ENCODE results near the gene GLRX5.
"Not testable (repeated sequence)": the region's sequence is repeated elsewhere in the genome, so short reads cannot be mapped to it uniquely, and the experiment has no call there.

Gene GLRX5

GRCh38 chr14:95577870-95578269 is 43.0 kb downstream of the GLRX5 start:
- Histone ChIP-seq H3K4me1 (ENCODE audit: low read length) (no peaks in the 10 kb centered on the region), H2AFZ (ENCODE audit: low read length) (no peak overlapping the region), H3K27ac (ENCODE audit: low read length) (no peak overlapping the region), H3K9me2 (replicated peaks; ENCODE audit: insufficient read depth, low read length) (no peaks in the 10 kb centered on the region), H3K36me3 (replicated peaks; ENCODE audit: insufficient read depth, low read length) (no peaks in the 10 kb centered on the region), H4K20me1 (ENCODE audit: insufficient read depth, low read length) (no peaks in the 10 kb centered on the region), H3K9me3 (replicated peaks; ENCODE audit: insufficient read depth, low read length) (no peaks in the 10 kb centered on the region), H3K9ac (ENCODE audit: low read length) (no peak overlapping the region), H3F3A (ENCODE audit: insufficient read depth, low read length) (no peaks in the 10 kb centered on the region), H3K4me3 (ENCODE audit: low read length) (no peak overlapping the region), H3K4me2 (ENCODE audit: low read depth, low read length) (no peak overlapping the region), H3K79me2 (ENCODE audit: low read length) (no peaks in the 10 kb centered on the region), H3K27me3 (replicated peaks; ENCODE audit: insufficient read depth, low read length) (no peaks in the 10 kb centered on the region)
- DNase-seq = no peak
- no peak for TF ChIP-seq EZH2phosphoT487 (IDR thresholded peaks at IDR 0.05; ENCODE audit: low read length)
- no peak for TF ChIP-seq CTCF (IDR thresholded peaks at IDR 0.05; ENCODE audit: low read length)
- no peak for TF ChIP-seq EZH2 (optimal IDR thresholded peaks at IDR 0.05; ENCODE audit: low read depth, low read length)

- not testable (repeated sequence) for H3K27ac ChIP-seq (ENCODE audit: low read length); H3K27me3 ChIP-seq (replicated peaks; ENCODE audit: insufficient read depth, low read length); DNase-seq; H4K20me1 ChIP-seq (ENCODE audit: insufficient read depth, low read length); H3K4me3 ChIP-seq (ENCODE audit: low read length); H3K79me2 ChIP-seq (ENCODE audit: low read length); H3K9me3 ChIP-seq (replicated peaks; ENCODE audit: insufficient read depth, low read length); H3F3A ChIP-seq (ENCODE audit: insufficient read depth, low read length); H3K4me2 ChIP-seq (ENCODE audit: low read depth, low read length); H3K9ac ChIP-seq (ENCODE audit: low read length); H3K4me1 ChIP-seq (ENCODE audit: low read length); H3K9me2 ChIP-seq (replicated peaks; ENCODE audit: insufficient read depth, low read length); H2AFZ ChIP-seq (ENCODE audit: low read length); H3K36me3 ChIP-seq (replicated peaks; ENCODE audit: insufficient read depth, low read length)
Observed at GRCh38 chr14:95583836-95584617, 49.2 kb downstream of the GLRX5 start.

DNA sequence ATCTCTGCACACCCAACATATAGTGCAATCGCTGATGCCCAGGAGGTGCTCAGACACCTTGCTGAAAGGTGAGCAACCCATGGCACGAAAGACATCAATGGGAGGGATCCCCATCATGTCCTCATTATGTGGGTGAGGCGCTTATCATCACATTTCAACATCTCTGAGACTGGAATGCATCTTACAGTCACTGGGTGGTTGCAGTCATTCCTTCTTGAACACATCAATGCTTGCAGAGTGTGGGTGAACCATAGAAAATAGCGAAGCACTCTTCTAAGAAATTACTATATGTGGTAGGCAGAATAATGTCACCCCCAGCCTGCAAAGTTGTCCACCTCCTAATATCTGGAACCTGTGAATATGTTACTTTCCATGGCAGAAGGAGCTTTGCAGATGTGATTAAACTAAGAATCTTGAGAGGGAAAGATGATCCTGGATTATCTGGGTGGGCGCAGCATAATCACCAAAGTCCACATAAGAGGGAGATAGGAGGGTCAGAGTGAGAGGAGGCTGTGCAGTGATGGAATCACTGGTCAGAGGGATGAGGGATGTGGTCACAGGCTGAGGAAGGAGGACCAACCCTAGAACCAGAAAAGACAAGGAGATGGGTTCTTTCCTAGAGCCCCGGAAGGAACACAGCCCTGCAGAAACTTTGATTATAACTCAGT is 51.2 kb downstream of the GLRX5 start:
- Histone ChIP-seq H3K9me2 (replicated peaks; ENCODE audit: insufficient read depth, low read length) (no peaks in the 10 kb centered on the region), H3K9me3 (replicated peaks; ENCODE audit: insufficient read depth, low read length) (no peaks in the 10 kb centered on the region), H3K27me3 (replicated peaks; ENCODE audit: insufficient read depth, low read length) (no peaks in the 10 kb centered on the region), H3K4me2 (ENCODE audit: low read depth, low read length) (no peak overlapping the region), H3K4me1 (ENCODE audit: low read length) (no peaks in the 10 kb centered on the region), H4K20me1 (ENCODE audit: insufficient read depth, low read length) (no peaks in the 10 kb centered on the region), H3K4me3 (ENCODE audit: low read length) (no peak overlapping the region), H3K79me2 (ENCODE audit: low read length) (no peaks in the 10 kb centered on the region), H3K36me3 (replicated peaks; ENCODE audit: insufficient read depth, low read length) (no peaks in the 10 kb centered on the region), H3K27ac (ENCODE audit: low read length) (no peak overlapping the region), H3F3A (ENCODE audit: insufficient read depth, low read length) (no peaks in the 10 kb centered on the region), H3K9ac (ENCODE audit: low read length) (no peak overlapping the region), H2AFZ (ENCODE audit: low read length) (no peak overlapping the region)
- no peak for DNase-seq
- TF ChIP-seq EZH2 (optimal IDR thresholded peaks at IDR 0.05; ENCODE audit: low read depth, low read length) = no peak

DNA sequence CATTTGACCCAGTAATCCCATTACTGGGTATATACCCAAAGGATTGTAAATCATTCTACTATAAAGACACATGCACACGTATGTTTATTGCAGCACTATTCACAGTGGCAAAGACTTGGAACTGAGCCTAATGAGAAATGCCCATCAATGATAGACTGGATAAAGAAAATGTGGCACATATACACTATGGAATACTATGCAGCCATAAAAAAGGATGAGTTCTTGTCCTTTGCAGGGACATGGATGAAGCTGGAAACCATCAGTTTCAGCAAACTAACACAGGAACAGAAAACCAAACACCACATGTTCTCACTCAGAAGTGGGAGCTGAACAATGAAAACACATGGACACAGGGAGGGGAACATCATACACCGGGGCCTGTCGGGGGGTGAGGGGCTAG is 56.3 kb downstream of the GLRX5 start:
- H3K4me2 ChIP-seq (ENCODE audit: low read depth, low read length); DNase-seq; H3K27ac ChIP-seq (ENCODE audit: low read length); H3F3A ChIP-seq (ENCODE audit: insufficient read depth, low read length); H4K20me1 ChIP-seq (ENCODE audit: insufficient read depth, low read length); H3K9ac ChIP-seq (ENCODE audit: low read length); H3K9me2 ChIP-seq (replicated peaks; ENCODE audit: insufficient read depth, low read length); H3K79me2 ChIP-seq (ENCODE audit: low read length); H3K4me3 ChIP-seq (ENCODE audit: low read length); H3K4me1 ChIP-seq (ENCODE audit: low read length); H2AFZ ChIP-seq (ENCODE audit: low read length); H3K9me3 ChIP-seq (replicated peaks; ENCODE audit: insufficient read depth, low read length); H3K36me3 ChIP-seq (replicated peaks; ENCODE audit: insufficient read depth, low read length); H3K27me3 ChIP-seq (replicated peaks; ENCODE audit: insufficient read depth, low read length): not testable (repeated sequence)

All from MM.1S (cell line).